A172 (cell line): ENCODE data around the gene SEMA3D. TPM values are rescaled to one million over a fixed set of nuclear protein-coding genes. Genes with fewer than 3 reads are reported as not detected.
A peak's percentile ranks its signal among the peaks of the same experiment; 100 is the strongest.

Experiments used
- DNase-seq: peaks from one replicate; pipeline ENCODE4 v3.0.0-alpha.2; 2015; ENCODE audit warnings: low spot score
- total RNA-seq: library from RNA; depleted of rRNA; stranded (reverse); fragments of >200 nt; shearing (Covaris generic); gene quantifications from 2 replicates; pipeline ENCODE4 v1.2.3, GENCODE V29; 2014

The SEMA3D gene
- total RNA-seq, 1 experiment from 2014 or later = 3.4 TPM

- no peak for DNase-seq
Measured at GRCh38 chr7:85184599-85185423, 2.0 kb downstream of the SEMA3D start.

DNA sequence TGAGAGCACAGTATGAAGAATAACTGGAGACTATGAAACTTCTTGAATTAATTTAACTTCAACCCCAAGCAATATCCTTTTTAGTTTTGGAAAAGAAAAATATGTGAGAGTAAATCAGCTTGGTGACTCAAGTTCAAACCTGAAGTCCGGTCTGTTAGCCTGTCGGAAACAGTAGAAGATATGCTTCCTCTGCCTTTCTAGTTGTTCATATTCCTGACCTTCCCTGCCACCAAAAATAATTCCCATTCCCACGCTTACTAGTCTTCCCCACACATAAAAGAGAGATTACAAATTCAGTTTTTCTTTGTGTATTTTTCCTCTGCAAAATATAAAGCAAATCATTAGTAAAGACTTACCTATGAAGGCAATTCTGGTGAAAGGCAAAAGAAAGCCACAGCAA lies 3.6 kb downstream of the SEMA3D start:
- DNase-seq = no peak

DNA sequence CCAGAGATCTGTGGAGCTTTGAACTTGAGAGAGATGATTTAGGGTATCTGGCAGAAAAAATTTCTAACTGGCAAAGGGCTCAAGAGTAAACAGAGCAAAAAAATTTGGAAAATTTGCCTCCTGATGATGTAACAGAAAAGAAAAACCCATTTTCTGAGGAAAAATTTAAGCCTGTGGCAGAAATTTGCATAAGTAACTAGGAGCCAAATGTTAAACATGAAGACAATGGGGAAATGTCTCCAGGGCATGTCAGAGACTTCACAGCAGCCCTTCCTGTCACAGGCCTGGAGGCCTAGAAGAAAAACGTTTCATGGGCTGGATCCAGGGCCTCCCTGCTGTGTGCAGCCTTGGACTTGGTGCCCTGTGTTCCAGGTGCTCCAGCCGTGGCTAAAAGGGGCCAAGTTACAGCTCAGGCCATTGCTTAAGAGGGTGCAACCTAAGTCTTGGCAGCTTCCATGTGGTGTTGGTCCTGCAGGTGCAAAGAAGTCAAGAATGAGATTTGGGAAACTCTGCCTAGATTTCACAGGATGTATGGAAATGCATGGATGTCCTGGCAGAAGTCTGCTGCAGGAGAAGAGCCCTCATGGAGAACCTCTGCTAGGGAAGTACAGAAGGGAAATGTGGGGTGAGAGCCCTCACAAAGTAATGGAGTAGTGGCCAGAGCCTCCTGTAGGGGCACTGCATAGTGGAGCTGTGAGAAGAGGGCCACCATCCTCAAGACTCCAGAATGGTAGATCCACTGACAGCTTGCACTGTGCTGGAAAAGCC lies 8.1 kb downstream of the SEMA3D start:
- DNase-seq = no peak

DNA sequence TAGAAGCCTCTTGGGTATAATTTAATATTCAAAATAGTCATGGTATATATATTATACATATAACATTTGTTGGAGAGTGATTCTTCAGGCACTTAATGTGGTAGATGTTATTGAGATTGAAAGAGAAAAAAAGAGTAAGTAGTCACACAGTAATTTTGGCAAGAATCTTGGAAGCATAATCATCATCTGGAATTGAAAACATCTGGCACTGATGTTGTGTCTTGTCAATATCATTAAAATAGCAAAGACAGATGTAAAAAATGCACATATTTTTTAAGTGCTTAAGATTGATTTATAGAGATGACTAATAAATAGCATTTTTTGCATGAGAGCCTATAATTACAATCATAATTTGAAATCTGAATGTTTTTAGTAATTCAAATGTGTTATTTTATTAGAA lies 9.5 kb downstream of the SEMA3D start:
- no peak for DNase-seq

DNA sequence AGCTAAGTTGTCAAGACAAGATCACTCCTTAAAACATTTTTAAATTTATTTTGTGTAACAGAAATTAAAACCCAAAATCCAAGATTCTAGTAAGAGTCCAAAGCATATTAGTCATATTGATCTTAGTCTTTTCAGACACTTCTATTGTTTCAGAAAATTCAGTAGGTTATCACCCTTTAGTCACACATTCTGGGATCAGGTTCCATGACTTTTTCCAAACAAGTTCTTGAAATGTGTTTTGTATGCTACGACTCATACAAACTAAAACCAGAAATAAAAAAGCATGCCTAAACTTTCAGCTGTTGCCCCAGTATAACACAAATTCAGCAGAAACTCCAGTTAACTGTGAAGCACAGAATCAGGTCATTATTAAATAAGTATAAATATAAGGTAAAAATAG lies 10.7 kb downstream of the SEMA3D start:
- DNase-seq = no peak

GRCh38 chr7:85175217-85175616 lies 11.6 kb downstream of the SEMA3D start:
- no peak for DNase-seq

- DNase-seq = peak; percentile 54
Measured at GRCh38 chr7:85172530-85172941, 14.3 kb downstream of the SEMA3D start.

GRCh38 chr7:85167636-85168035 lies 19.2 kb downstream of the SEMA3D start:
- DNase-seq = no peak

- DNase-seq = no peak
Measured at GRCh38 chr7:85165263-85165662, 21.6 kb downstream of the SEMA3D start.

- no peak for DNase-seq
Measured at GRCh38 chr7:85164376-85164775, 22.5 kb downstream of the SEMA3D start.

GRCh38 chr7:85162721-85163120 lies 24.1 kb downstream of the SEMA3D start:
- DNase-seq = no peak

DNA sequence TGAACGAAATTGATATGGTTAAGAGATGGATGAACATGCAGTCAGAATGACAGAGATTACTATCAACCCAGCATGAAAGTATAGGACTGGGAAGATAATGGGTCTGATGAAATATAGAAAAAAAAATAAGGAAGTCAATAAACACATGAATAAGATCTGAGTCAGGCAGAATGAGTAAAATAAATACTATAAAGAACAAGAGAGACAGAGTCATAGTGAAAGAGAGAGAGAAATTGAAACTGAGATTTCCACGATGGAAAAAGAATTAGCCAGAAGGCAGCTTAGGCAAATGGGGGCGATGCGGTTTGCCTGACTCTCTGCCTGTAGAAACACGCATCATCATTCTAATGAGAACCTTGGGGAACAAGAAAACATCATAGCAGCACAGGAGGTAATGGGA lies 26.6 kb downstream of the SEMA3D start:
- DNase-seq = peak; percentile 44

- DNase-seq = no peak
Measured at GRCh38 chr7:85159003-85159402, 27.9 kb downstream of the SEMA3D start.

DNA sequence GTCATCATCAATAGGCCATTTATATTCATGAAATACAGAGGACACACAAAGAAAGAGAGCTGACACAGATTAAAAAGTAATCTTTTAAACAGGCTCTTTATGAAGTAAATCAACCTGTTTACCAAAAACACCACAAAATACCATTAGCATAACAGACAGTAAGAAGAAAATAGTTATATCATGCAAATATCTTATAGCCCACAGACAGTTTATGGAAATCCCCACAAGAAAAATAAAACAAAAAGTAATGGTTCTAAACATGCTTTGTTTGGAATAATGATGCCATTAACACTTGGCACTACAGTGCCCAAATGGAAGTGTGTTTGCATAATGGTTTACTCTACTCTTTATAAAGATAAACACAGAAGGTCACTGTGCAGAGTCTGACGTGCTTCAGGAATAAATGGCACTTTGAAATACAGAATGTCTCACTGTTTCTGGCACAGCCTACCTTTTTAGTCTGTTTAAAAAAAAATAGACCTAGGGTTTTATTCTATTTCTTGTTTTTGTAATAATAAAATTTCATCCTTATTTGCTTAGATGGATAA lies 30.1 kb downstream of the SEMA3D start:
- no peak for DNase-seq

DNA sequence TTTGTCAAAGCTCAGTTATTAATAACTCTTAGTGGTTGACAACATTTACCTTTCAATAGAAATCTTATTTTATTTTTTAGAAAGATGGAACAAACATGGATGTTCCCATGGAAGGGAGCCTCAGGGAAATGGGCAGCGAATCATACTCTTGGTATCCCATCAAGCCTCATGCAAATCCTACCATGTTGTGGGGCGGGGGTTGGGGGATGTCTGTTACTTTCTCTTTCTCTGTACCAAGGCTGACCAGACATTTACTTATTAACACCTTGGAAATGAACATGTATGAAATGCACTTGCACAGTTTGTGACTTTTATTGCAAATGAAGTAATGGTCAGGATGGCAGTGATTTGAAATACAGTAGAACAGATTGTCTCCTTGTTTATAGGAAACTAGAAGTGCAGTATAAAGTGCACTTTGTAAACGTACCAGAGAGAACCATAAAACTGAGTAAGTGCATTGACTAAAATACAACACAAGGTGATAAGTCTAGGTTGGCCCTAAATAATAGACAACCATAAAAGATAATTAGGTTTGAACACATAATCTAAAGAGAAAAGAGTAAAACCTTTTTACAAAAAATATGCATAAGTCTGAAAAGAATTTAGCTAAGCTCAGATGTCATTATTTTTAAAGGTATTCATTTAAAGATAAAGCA lies 32.4 kb downstream of the SEMA3D start:
- no peak for DNase-seq

- DNase-seq = no peak
Measured at GRCh38 chr7:85153715-85154114, 33.1 kb downstream of the SEMA3D start.

DNA sequence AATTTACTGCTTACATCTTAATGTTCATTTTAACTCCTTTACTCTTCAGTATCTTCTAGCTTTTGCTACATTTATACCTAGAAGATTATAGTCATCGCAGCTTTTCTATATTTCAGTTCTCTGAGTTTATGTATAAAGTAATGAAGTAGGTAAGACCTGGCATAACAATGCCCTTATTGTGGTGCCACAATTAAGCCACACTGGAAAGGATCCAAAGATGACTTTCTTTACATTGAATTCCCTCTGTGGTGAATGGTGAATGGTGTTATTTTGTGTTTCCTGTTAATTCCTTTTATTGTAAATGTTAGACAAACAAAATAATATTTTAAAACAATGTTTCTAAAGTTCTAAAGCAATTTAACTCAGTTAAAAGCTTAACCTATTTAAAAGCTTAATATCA lies 36.2 kb downstream of the SEMA3D start:
- no peak for DNase-seq

DNA sequence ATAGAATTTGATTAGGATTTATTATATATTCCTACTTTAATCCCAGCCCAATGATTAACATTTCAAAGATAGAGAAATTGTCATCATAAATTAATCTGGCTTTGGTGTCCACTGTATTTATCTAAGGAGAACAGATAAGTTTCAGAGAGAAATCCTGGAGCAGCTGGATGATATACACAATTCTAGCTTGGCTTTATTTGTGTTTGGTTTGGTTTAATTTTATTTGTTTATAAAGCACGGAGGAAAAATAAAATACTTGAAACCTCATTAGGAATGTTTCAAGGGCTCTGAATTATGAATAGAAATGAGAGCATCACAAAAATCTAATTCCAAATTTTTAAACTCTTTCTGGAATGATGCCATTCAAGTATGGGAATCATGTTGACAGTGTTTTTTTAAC lies 42.1 kb downstream of the SEMA3D start:
- no peak for DNase-seq

DNA sequence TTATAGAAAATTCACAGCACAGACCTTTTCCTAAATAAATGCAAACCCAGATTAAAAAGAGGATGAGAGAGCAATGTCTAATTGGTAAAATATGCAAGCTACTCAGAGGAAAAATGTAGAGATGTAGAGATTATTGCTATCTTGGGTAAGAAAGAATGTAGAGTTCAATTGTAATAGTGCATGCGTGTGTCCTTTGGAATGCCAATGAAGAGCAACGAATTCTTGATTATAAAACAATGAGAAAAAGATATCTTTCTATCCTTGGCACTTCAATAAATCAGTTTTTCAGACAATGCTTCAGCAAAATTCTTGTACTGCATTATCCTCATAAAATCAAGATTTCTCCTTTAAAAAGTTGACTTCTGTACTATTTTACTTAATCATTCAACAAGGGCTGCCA lies 50.9 kb downstream of the SEMA3D start:
- peak; percentile 79 for DNase-seq

DNA sequence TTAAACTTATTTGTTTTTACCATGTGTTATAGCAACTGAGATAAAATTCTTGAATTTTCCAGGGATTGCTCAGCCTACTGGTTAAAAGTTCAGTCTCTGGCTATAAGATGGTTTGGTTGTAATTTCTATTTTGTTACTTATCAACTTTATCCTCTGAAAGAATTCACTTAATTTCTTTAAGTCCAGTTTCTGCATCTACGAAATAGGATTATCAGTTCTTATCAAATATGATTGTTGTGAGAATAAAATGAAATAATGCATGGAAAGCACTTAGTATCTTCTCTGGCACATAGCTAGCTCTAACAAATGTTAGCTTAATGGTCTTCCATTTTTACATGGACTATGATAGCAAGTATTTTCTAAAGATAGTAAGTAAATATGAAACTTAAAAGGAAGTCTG lies 53.3 kb downstream of the SEMA3D start:
- no peak for DNase-seq

DNA sequence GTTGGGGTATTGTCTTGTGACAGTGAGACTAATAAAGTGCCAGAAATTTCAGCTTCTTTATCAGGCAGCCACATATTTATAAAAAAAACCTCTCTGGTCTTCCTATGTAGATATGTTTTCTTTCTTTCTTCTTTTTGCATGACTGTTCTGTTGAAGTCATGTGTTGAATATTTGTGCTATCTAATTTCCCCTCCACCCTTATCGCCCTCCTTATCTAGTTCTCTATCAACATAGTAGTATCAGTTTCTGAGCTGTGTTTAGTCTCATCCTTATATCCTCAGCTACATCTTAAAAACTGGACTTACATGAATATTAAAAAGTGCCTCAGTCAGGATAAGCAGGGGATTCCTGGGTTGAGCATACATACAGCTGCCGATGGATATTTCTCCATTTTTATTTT lies 53.9 kb downstream of the SEMA3D start:
- DNase-seq = no peak

GRCh38 chr7:85130702-85131101 lies 56.2 kb downstream of the SEMA3D start:
- DNase-seq = no peak
